Measurements from ENCODE around the gene RBM19.

Gene RBM19

DNA sequence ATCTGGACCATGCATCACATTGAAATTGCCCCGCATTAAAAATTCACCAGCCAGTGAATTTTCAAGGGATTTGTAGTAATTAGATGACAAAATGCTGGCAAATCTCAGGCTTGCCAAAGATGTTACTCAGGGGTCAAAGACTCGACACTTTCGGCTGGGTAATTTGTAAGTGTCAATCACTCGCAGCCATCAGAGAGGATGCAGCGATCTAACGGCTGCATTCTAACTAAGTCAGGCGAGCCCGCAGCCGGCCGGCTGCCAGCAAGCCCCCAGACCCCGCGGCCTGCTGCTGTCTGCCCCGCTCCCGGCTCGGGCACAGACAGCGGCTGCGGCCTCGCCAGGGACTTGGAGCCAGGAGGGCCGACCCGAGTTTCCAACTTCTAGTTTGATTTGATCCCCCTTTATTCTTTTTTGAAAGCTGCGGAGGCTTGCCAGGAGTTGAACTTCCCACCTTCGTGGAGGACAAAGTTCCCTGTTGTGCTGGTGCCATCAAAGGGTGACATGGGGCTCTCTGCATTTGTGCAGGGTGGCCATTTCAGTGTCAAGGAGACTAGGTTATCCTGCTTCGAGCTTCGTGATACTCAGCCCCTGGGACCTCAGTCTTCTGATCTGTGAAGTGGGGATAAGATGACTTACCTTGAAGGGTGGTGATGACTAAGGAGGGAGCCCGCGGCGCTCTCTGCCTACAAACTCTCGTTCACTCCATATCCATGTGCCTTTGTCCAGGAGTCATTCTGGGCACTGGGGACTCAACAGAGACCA, 169.9 kb downstream of the RBM19 start:
- TF ChIP-seq, protein P1, sequence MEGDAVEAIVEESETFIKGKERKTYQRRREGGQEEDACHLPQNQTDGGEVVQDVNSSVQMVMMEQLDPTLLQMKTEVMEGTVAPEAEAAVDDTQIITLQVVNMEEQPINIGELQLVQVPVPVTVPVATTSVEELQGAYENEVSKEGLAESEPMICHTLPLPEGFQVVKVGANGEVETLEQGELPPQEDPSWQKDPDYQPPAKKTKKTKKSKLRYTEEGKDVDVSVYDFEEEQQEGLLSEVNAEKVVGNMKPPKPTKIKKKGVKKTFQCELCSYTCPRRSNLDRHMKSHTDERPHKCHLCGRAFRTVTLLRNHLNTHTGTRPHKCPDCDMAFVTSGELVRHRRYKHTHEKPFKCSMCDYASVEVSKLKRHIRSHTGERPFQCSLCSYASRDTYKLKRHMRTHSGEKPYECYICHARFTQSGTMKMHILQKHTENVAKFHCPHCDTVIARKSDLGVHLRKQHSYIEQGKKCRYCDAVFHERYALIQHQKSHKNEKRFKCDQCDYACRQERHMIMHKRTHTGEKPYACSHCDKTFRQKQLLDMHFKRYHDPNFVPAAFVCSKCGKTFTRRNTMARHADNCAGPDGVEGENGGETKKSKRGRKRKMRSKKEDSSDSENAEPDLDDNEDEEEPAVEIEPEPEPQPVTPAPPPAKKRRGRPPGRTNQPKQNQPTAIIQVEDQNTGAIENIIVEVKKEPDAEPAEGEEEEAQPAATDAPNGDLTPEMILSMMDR (conservative IDR thresholded peaks at IDR 0.05) = no peak
- no peak overlapping the region for H3K27ac ChIP-seq

DNA sequence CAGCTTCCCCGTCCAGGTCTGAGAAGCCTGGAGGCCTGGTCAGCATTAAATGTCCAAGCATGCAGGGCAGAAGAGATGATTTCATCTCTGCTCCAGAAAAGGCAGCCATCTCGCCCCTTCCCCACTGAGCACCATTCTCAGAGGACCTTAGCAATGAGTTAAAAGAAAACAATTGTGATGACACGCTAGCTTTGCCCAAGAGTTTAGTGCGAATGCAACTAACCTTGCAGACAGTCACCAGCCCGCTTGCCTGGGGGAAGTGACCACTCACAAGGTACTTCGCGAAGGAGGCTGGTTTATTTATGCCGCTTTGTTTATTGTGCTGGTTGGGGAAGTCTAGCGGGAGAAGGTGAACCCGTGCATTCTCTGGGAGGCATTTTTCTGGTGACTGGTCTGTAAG, 170.7 kb downstream of the RBM19 start:
- TF ChIP-seq, protein P1 (conservative IDR thresholded peaks at IDR 0.05) = no peak
- no peak overlapping the region for H3K27ac ChIP-seq

DNA sequence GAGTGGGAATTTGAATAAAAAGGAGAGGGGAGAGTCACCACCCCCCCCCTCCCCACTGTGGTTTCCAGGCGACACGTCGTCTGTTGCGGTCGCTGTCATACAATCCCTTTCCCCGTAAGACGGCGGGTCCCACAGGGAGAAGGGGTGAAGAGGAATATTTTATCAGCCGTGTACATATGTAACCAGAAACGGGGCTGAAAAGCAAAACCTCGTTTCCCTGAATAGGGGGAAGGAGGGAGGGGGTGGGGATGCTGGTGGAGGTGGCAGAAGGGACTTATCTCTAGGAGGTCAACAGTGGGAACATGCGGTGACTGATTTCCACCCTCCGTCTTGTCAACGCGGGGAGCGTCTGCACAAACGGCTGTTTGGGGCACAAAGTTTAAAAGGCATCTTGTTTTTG, 171.4 kb downstream of the RBM19 start:
- H3K27ac ChIP-seq = no peak overlapping the region
- TF ChIP-seq, protein P1 (conservative IDR thresholded peaks at IDR 0.05) = no peak

DNA sequence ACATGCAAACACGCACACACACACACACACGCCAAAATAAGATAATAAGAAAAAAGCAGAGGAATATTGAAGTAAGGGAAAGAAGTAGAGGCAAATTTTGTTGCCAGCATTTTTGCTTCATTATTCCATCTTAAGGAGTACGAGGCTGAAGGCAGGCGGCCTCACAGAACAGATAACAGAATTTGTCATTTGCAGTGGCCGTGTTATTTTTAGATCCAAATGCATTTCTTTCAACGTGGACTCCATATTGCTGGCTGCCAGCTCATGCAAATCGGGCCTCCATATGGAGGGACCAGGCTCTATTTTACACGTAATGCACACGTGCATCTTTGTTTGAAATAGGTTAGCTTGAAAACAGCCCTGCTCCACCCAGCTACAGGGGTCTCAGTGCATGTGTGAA, 172.9 kb downstream of the RBM19 start:
- no peak overlapping the region for H3K27ac ChIP-seq
- TF ChIP-seq, protein P1 (conservative IDR thresholded peaks at IDR 0.05) = no peak

DNA sequence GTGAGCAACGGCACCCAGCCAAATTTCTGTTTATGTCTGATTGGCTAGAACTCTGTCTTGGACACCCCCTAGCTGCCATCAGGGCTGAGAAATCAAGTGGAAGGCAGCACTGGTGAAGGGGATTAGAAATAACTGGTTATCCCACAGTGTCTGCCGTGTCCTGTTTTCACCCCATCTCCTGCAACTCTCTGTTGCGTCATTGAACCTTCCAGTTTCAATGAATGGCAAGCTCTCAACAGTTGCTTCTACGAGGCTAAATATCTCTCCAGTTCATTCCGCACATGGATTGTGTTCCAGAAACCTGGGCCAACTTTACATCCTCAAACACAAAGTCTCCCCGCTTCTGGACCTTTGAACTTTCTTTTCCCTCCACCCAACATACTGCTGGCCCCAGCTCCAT, 173.7 kb downstream of the RBM19 start:
- H3K27ac ChIP-seq = no peak overlapping the region
- TF ChIP-seq, protein P1 (conservative IDR thresholded peaks at IDR 0.05) = no peak

DNA sequence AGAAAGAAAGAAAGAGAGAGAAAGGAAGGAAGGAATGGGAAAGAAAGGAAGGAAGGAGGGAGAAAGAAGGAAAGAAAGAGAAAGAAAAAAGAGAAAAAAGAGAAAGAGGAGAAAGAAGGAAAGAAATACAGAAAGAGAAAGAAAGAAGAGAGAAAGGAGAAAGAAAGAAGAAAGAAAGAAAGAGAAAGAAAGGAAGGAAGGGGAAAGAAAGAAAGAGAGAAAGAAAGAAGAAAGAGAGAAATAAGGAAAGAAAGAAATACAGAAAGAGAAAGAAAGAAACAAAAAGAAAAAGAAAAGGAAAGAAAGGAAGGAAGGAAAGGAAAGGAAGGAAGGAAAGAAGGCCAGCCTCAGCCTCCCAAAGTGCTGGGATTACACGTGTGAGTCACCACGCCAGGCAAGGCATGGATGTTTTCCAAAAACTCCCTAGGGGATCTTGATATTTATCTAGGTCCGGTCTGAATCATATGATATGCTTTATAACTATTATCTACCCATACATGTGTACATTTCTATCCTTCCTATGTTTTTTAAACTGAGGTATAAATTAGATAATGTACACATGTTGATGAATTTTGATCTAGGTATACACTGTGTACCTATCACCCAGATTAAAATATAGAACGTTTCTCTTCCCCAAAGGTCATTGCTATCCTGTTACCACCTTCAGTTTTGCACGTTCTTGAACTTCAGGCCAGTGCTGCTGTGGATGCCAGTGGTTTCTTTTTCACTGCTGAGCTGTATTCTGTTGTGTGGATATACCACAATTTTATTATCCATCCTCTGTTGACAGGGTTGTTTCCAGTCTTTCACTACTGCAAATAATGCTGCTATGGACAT, 177.9 kb downstream of the RBM19 start:
- H3K27ac ChIP-seq = no peak overlapping the region
- TF ChIP-seq, protein P1 (conservative IDR thresholded peaks at IDR 0.05) = no peak

DNA sequence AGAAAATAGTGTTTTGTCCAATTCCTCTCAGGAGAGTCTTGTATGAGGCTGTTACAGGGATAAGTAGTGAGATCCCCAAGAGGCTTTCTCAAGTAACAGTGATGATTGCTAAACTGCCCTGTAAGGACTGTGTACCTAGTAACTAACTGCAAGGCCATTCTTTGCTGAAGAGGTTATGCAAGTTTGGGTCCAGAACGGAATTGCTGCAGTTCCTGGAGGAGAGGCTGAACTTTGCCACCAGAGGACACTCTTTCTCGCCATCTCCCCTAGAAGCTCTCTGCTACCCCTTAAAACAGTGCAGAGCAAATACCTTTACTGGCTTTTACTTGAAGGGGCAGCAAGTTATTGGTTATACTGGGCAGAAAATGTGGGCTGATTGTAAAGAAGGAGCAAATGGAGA, 180.0 kb downstream of the RBM19 start:
- H3K27ac ChIP-seq = no peak overlapping the region
- TF ChIP-seq, protein P1 (conservative IDR thresholded peaks at IDR 0.05) = no peak

All from VCaP (cell line).